GM12875 (cell line): Measurements from ENCODE around the gene TMEM119.

ENCODE experiments used
- H3K4me3 ChIP-seq: one replicate; pipeline ENCODE4 v1.5.1; 2011; ENCODE audit warnings: low read depth, low read length, control low read depth
- CTCF ChIP-seq: IDR thresholded peaks from 2 replicates; pipeline ENCODE4 v1.5.1; 2011; ENCODE audit warnings: low read depth, mild to moderate bottlenecking, control low read depth, inconsistent platforms, low read length, moderate library complexity, borderline replicate concordance; ENCODE audit not compliant: insufficient read depth

TMEM119 gene

GRCh38 chr12:108597559-108598471 lies at the start of gene TMEM119:
TSS of gene TMEM119 (minus strand) at chr12:108598084. CDS start at chr12:108592383, 5,701 bp downstream.
- H3K4me3 ChIP-seq = no peak within 1 kb of the TSS
- TF ChIP-seq CTCF = no peak

GRCh38 chr12:108646600-108647579 lies 49.0 kb upstream of the TMEM119 start:
- no peak overlapping the region for H3K4me3 ChIP-seq
- TF ChIP-seq CTCF = no peak

GRCh38 chr12:108645686-108646599 lies 48.1 kb upstream of the TMEM119 start:
- no peak overlapping the region for H3K4me3 ChIP-seq
- TF ChIP-seq CTCF = no peak

- no peak for TF ChIP-seq CTCF
- no peak overlapping the region for H3K4me3 ChIP-seq
Observed at GRCh38 chr12:108644811-108645120, 46.9 kb upstream of the TMEM119 start.

- H3K4me3 ChIP-seq = no peak overlapping the region
- no peak for TF ChIP-seq CTCF
Observed at GRCh38 chr12:108643941-108644810, 46.3 kb upstream of the TMEM119 start.
